GM08714 (cell line): ENCODE measurements around the gene SMARCA2.

Experiments
- H3K4me3 ChIP-seq: fragments of 200-500 bp; sonication (Bioruptor generic); 2 replicates; pipeline ENCODE4 v1.5.1; 2014; ENCODE audit warnings: mild to moderate bottlenecking, low read length, inconsistent platforms
- ZNF274 ChIP-seq: IDR thresholded peaks from 2 replicates; pipeline ENCODE4 v1.6.1; 2012; ENCODE audit warnings: mild to moderate bottlenecking, low read depth, low read length

The SMARCA2 gene

GRCh38 chr9:2022560-2022959, 7.4 kb downstream of the SMARCA2 start:
- TF ChIP-seq ZNF274, result no peak
- H3K4me3 ChIP-seq, result peak overlapping the region; percentile 69; the same call in 1 of the 2 replicates

- peak overlapping the region; percentile 69 for H3K4me3 ChIP-seq
- TF ChIP-seq ZNF274, result no peak
These were observed 7.9 kb downstream of the SMARCA2 start for GRCh38 chr9:2023042-2023441.

GRCh38 chr9:2023532-2023931, 8.4 kb downstream of the SMARCA2 start:
- no peak for TF ChIP-seq ZNF274
- peak overlapping the region; percentile 69; the same call in 1 of the 2 replicates for H3K4me3 ChIP-seq

- TF ChIP-seq ZNF274, result no peak
- H3K4me3 ChIP-seq, result peak overlapping the region; percentile 44
These were observed 10.0 kb downstream of the SMARCA2 start for GRCh38 chr9:2024888-2025782.

GRCh38 chr9:2026220-2026997, 11.3 kb downstream of the SMARCA2 start:
- no peak overlapping the region for H3K4me3 ChIP-seq
- TF ChIP-seq ZNF274, result no peak

- TF ChIP-seq ZNF274, result no peak
- no peak overlapping the region for H3K4me3 ChIP-seq
These were observed 12.5 kb downstream of the SMARCA2 start for GRCh38 chr9:2027543-2028160.

GRCh38 chr9:2028888-2029287, 13.7 kb downstream of the SMARCA2 start:
- H3K4me3 ChIP-seq, result no peak overlapping the region
- no peak for TF ChIP-seq ZNF274

GRCh38 chr9:2029666-2030170, 14.6 kb downstream of the SMARCA2 start:
- no peak for TF ChIP-seq ZNF274
- no peak overlapping the region for H3K4me3 ChIP-seq

GRCh38 chr9:2032234-2032633, 17.1 kb downstream of the SMARCA2 start:
- no peak overlapping the region for H3K4me3 ChIP-seq
- no peak for TF ChIP-seq ZNF274

- TF ChIP-seq ZNF274, result no peak
- H3K4me3 ChIP-seq, result no peak overlapping the region
These were observed 21.7 kb downstream of the SMARCA2 start for GRCh38 chr9:2036844-2037243.

- TF ChIP-seq ZNF274, result no peak
- H3K4me3 ChIP-seq, result no peak overlapping the region
These were observed 24.4 kb downstream of the SMARCA2 start for GRCh38 chr9:2039294-2040180.

- H3K4me3 ChIP-seq, result no peak overlapping the region
- TF ChIP-seq ZNF274, result no peak
These were observed 25.7 kb downstream of the SMARCA2 start for GRCh38 chr9:2040828-2041227.

GRCh38 chr9:2041736-2042135, 26.6 kb downstream of the SMARCA2 start:
- no peak for TF ChIP-seq ZNF274
- no peak overlapping the region for H3K4me3 ChIP-seq

- no peak for TF ChIP-seq ZNF274
- H3K4me3 ChIP-seq, result no peak overlapping the region
These were observed 28.1 kb downstream of the SMARCA2 start for GRCh38 chr9:2043243-2043642.
